ENCODE measurements around the gene OR2V2.

Gene OR2V2

GRCh38 chr5:181198905-181199519 is 51.6 kb downstream of the OR2V2 start:
- H3K79me2 ChIP-seq (ENCODE audit: control insufficient read depth, low read length) = no peaks in the 10 kb centered on the region
- H3K4me3 ChIP-seq (ENCODE audit: low read length) = peak overlapping the region; percentile 26
- H3K27ac ChIP-seq (ENCODE audit: low read depth, low read length) = no peak overlapping the region
- no peaks in the 10 kb centered on the region for H3K9me3 ChIP-seq (ENCODE audit: control insufficient read depth, insufficient read depth, low read length)
- peaks cover 37% of the 10 kb centered on the region for H3K27me3 ChIP-seq (ENCODE audit: control insufficient read depth, low read length)
- peaks cover 16% of the 10 kb centered on the region for H3F3A ChIP-seq (ENCODE audit: control insufficient read depth, insufficient read depth)
- no peaks in the 10 kb centered on the region for H3K36me3 ChIP-seq (ENCODE audit: control insufficient read depth, low read length)
- H3K9me2 ChIP-seq (replicated peaks; ENCODE audit: control insufficient read depth, low read length) = no peaks in the 10 kb centered on the region
- TF ChIP-seq, protein P1, sequence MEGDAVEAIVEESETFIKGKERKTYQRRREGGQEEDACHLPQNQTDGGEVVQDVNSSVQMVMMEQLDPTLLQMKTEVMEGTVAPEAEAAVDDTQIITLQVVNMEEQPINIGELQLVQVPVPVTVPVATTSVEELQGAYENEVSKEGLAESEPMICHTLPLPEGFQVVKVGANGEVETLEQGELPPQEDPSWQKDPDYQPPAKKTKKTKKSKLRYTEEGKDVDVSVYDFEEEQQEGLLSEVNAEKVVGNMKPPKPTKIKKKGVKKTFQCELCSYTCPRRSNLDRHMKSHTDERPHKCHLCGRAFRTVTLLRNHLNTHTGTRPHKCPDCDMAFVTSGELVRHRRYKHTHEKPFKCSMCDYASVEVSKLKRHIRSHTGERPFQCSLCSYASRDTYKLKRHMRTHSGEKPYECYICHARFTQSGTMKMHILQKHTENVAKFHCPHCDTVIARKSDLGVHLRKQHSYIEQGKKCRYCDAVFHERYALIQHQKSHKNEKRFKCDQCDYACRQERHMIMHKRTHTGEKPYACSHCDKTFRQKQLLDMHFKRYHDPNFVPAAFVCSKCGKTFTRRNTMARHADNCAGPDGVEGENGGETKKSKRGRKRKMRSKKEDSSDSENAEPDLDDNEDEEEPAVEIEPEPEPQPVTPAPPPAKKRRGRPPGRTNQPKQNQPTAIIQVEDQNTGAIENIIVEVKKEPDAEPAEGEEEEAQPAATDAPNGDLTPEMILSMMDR (IDR thresholded peaks at IDR 0.05; ENCODE audit: low read depth, low read length, poor library complexity, severe bottlenecking) = no peak
- TF ChIP-seq EZH2phosphoT487 (IDR thresholded peaks at IDR 0.05; ENCODE audit: borderline replicate concordance, low read length) = no peak
- H4K20me1 ChIP-seq (ENCODE audit: control insufficient read depth, insufficient read depth, low read depth, low read length) = no peaks in the 10 kb centered on the region
- peak overlapping the region; percentile 34 for H3K4me2 ChIP-seq (ENCODE audit: low read length)
- peaks cover 37% of the 10 kb centered on the region for H3K4me1 ChIP-seq (ENCODE audit: control insufficient read depth, low read length)

GRCh38 chr5:181199881-181200638 is 52.7 kb downstream of the OR2V2 start:
- Histone ChIP-seq H3F3A (ENCODE audit: control insufficient read depth, insufficient read depth) (peaks cover 16% of the 10 kb centered on the region), H3K27me3 (ENCODE audit: control insufficient read depth, low read length) (peaks cover 47% of the 10 kb centered on the region), H3K4me3 (ENCODE audit: low read length) (no peak overlapping the region), H4K20me1 (ENCODE audit: control insufficient read depth, insufficient read depth, low read depth, low read length) (no peaks in the 10 kb centered on the region), H3K36me3 (ENCODE audit: control insufficient read depth, low read length) (no peaks in the 10 kb centered on the region), H3K79me2 (ENCODE audit: control insufficient read depth, low read length) (no peaks in the 10 kb centered on the region), H3K9me2 (replicated peaks; ENCODE audit: control insufficient read depth, low read length) (no peaks in the 10 kb centered on the region), H3K9me3 (ENCODE audit: control insufficient read depth, insufficient read depth, low read length) (no peaks in the 10 kb centered on the region), H3K4me2 (ENCODE audit: low read length) (no peak overlapping the region), H3K4me1 (ENCODE audit: control insufficient read depth, low read length) (peaks cover 45% of the 10 kb centered on the region), H3K27ac (ENCODE audit: low read depth, low read length) (no peak overlapping the region)
- TF ChIP-seq EZH2phosphoT487 (IDR thresholded peaks at IDR 0.05; ENCODE audit: borderline replicate concordance, low read length) = no peak
- TF ChIP-seq, protein P1 (IDR thresholded peaks at IDR 0.05; ENCODE audit: low read depth, low read length, poor library complexity, severe bottlenecking) = no peak

DNA sequence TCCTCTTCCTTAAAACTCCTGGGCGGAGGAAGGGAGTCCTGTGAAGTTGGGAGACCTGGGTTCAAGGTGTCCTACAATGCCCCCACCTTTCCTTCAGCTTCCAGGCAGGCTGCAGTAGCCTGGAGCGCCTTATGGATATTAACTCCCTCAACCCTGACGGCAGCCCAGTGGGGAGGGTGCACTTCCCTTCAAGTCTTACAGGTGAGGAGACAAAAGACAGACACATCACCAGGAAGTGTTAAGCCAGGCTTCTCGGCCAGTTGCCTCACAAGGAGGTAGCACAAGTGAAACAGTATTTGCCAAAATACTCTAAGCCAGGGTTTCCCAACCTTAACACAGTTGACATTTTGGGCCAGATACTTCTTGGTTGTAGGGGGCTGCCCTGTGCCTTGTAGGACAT is 53.4 kb downstream of the OR2V2 start:
- H3F3A ChIP-seq (ENCODE audit: control insufficient read depth, insufficient read depth) = peaks cover 16% of the 10 kb centered on the region
- peaks cover 55% of the 10 kb centered on the region for H3K27me3 ChIP-seq (ENCODE audit: control insufficient read depth, low read length)

More for the DNA sequence above, 53.4 kb downstream of the OR2V2 start:
- Histone ChIP-seq H3K27ac (ENCODE audit: low read depth, low read length) (no peak overlapping the region), H3K79me2 (ENCODE audit: control insufficient read depth, low read length) (no peaks in the 10 kb centered on the region), H3K4me3 (ENCODE audit: low read length) (no peak overlapping the region), H3K9me2 (replicated peaks; ENCODE audit: control insufficient read depth, low read length) (no peaks in the 10 kb centered on the region), H3K4me2 (ENCODE audit: low read length) (no peak overlapping the region), H4K20me1 (ENCODE audit: control insufficient read depth, insufficient read depth, low read depth, low read length) (no peaks in the 10 kb centered on the region), H3K4me1 (ENCODE audit: control insufficient read depth, low read length) (peaks cover 53% of the 10 kb centered on the region), H3K9me3 (ENCODE audit: control insufficient read depth, insufficient read depth, low read length) (no peaks in the 10 kb centered on the region), H3K36me3 (ENCODE audit: control insufficient read depth, low read length) (no peaks in the 10 kb centered on the region)
- TF ChIP-seq, protein P1 (IDR thresholded peaks at IDR 0.05; ENCODE audit: low read depth, low read length, poor library complexity, severe bottlenecking) = no peak
- TF ChIP-seq EZH2phosphoT487 (IDR thresholded peaks at IDR 0.05; ENCODE audit: borderline replicate concordance, low read length) = no peak

All from DOHH2 (cell line).